H1 (cell line): Measurements from ENCODE around the gene VPS13A. TPM values are rescaled to one million over a fixed set of nuclear protein-coding genes. Genes with fewer than 3 reads are reported as not detected.

ENCODE experiments used
- ATF2 ChIP-seq: IDR thresholded peaks from 2 replicates; pipeline ENCODE4 v1.6.1; 2012; ENCODE audit warnings: low read length, inconsistent platforms
- JUN ChIP-seq: IDR thresholded peaks from 2 replicates; pipeline ENCODE4 v1.6.1; 2011; ENCODE audit warnings: low read depth, mild to moderate bottlenecking, improper control_type of control experiment, low read length
- JUND ChIP-seq: IDR thresholded peaks from 2 replicates; pipeline ENCODE4 v1.6.1; 2011; ENCODE audit warnings: mild to moderate bottlenecking, improper control_type of control experiment, low read length
- NRF1 ChIP-seq: IDR thresholded peaks from 2 replicates; pipeline ENCODE4 v1.6.1; 2011; ENCODE audit warnings: mild to moderate bottlenecking, low read depth, low read length, improper control_type of control experiment
- YY1 ChIP-seq: IDR thresholded peaks from 2 replicates; pipeline ENCODE4 v1.6.1; 2011; ENCODE audit warnings: low read depth, mild to moderate bottlenecking, low read length
- polyA plus RNA-seq, 7 experiments: library from polyadenylated mRNA; depleted of rRNA in 3 of 7; stranded (reverse) in 5 of 7; unstranded in 2 of 7; fragments of >200 nt in 5 of 7; fragments of 200-250 nt in 2 of 7; gene quantifications; 1 replicate in 5 of 7; 2 replicates in 1 of 7; 4 replicates in 1 of 7; pipeline versions ENCODE4 v1.2.1 to v1.2.3, GENCODE V29; 2011 to 2013; ENCODE audit warnings: missing spikeins in 2 of 7, mixed read lengths in 2 of 7
- total RNA-seq: library from RNA; stranded (reverse); fragmentation: NEBNext Ultra II Directional; extraction: Animal tissue kit (Norgen Biotek cat#: 25700); gene quantifications from 2 replicates; pipeline ENCODE4 v1.2.1, GENCODE V29; 2021

The VPS13A gene
- total and polyA plus RNA-seq, 2 of the 8 experiments (the other 6 are each of a cell fraction or from before 2014, with no cell fraction given), result 6.0 to 36.5 TPM

GRCh38 chr9:77307166-77307565 is 129.8 kb downstream of the VPS13A start (continued):
- TF ChIP-seq ATF2 (no peak), NRF1 (no peak), YY1 (no peak), JUND (no peak), JUN (no peak)
